ENCODE data around the gene CUL2.
A peak's percentile ranks its signal among the peaks of the same experiment; 100 is the strongest.
"Not testable (repeated sequence)": the region's sequence is repeated elsewhere in the genome, so short reads cannot be mapped to it uniquely, and the experiment has no call there.

CUL2 gene

DNA sequence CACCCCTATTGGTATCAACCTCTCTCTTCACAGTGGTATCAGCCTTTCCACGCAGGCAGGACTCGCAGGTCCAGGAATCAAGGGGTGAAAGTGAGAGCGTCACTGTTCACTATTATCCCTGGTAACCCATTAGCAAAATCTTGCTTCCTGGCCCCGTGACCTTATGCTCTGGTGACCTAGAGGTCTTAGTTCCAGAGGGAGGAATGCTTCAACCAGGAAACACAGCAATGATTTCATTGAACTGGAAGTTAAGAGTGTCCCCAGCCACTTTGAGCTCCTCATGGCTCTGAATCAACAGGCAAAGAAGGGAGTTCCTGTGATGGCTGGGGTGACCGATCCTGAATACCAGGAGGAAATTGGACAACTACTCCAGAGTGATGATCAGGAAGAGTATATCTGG lies 90.6 kb downstream of the CUL2 start:
- Histone ChIP-seq H3K4me1 (ENCODE audit: insufficient read depth, low read length) (peaks cover 13% of the 10 kb centered on the region), H3K27me3 (ENCODE audit: insufficient read depth, low read length) (no peaks in the 10 kb centered on the region), H3K27ac (ENCODE audit: low read depth, low read length) (no peak overlapping the region), H3K4me3 (ENCODE audit: low read length) (no peak overlapping the region), H3K9me3 (ENCODE audit: insufficient read depth, low read depth, low read length) (no peaks in the 10 kb centered on the region), H3K36me3 (ENCODE audit: insufficient read depth, low read length) (no peaks in the 10 kb centered on the region), H3K9ac (ENCODE audit: low read depth, low read length) (no peak overlapping the region)
- WGBS: 92% methylated on average over 5 of the region's 5 CpGs

DNA sequence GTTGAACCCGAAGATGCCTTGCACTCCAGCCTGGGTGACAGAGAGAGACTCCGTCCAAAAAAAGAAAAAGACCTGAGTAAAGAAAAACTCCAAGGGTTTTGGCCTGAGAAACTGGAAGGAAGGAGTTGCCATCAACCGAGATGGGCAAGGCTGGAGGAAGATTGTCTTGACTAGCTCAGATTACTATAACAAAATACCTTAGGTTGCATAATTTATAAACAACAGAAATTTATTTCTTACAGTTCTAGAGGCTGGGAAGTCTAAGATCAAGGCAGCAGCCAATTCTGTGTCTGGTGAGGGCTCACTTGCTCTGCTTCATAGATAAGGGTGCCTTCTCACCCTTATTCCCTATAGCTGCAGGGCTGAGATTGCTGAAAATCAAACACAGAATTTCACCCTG lies 91.2 kb downstream of the CUL2 start:
- H3K27ac ChIP-seq (ENCODE audit: low read depth, low read length): no peak overlapping the region
- H3K36me3 ChIP-seq (ENCODE audit: insufficient read depth, low read length): no peaks in the 10 kb centered on the region
- H3K4me1 ChIP-seq (ENCODE audit: insufficient read depth, low read length): peaks cover 19% of the 10 kb centered on the region
- H3K27me3 ChIP-seq (ENCODE audit: insufficient read depth, low read length): no peaks in the 10 kb centered on the region
- H3K9me3 ChIP-seq (ENCODE audit: insufficient read depth, low read depth, low read length): no peaks in the 10 kb centered on the region
- WGBS: over 99% methylated on average over 3 of the region's 3 CpGs
- no peak overlapping the region for H3K4me3 ChIP-seq (ENCODE audit: low read length)
- H3K9ac ChIP-seq (ENCODE audit: low read depth, low read length): no peak overlapping the region

DNA sequence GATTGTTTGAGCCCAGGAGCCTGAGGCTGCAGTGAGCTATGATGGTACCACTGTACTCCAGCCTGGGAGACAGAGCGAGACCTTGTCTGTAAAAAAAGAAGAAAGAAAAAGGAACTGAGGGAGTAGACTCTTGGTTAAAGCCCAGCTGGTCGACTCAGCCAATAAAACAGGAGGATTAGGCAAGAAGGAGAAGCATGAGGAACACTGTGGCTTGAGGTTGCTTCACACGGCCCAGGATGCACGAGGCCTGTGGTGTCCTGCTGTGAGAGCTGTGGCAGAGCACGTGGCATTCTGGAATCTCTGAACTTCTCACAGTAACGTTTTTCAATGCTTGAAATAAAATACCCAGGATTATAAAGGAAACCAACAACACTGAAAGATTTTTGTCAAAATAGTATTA lies 93.3 kb downstream of the CUL2 start:
- H3K4me1 ChIP-seq (ENCODE audit: insufficient read depth, low read length): peaks cover 17% of the 10 kb centered on the region; the same call in 1 of the 2 replicates
- H3K9ac ChIP-seq (ENCODE audit: low read depth, low read length): no peak overlapping the region
- H3K36me3 ChIP-seq (ENCODE audit: insufficient read depth, low read length): no peaks in the 10 kb centered on the region
- H3K27ac ChIP-seq (ENCODE audit: low read depth, low read length): no peak overlapping the region
- WGBS: 86% methylated on average over 6 of the region's 6 CpGs
- no peaks in the 10 kb centered on the region for H3K27me3 ChIP-seq (ENCODE audit: insufficient read depth, low read length)
- no peak overlapping the region for H3K4me3 ChIP-seq (ENCODE audit: low read length)
- no peaks in the 10 kb centered on the region for H3K9me3 ChIP-seq (ENCODE audit: insufficient read depth, low read depth, low read length)

DNA sequence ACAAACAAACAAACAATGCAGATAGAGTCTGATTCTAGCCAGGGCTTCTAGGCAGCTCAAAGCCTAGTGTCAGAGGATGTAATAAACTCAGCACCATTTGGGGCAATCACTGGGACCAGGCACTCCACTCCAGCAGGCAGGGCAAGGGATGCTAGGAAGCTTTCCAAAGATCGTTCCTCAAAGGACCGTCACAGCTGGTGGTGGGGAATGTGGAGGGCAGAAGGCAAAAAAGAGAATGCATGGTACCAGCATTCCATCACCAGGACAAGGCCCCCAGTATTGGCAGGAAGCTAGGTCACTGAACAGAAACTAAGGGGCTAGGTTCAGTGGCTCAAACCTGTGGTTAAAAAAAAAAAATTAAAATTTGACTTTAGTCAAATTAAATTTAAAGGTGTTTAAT lies 94.2 kb downstream of the CUL2 start:
- Histone ChIP-seq H3K9me3 (ENCODE audit: insufficient read depth, low read depth, low read length) (no peaks in the 10 kb centered on the region), H3K27ac (ENCODE audit: low read depth, low read length) (no peak overlapping the region)

DNA sequence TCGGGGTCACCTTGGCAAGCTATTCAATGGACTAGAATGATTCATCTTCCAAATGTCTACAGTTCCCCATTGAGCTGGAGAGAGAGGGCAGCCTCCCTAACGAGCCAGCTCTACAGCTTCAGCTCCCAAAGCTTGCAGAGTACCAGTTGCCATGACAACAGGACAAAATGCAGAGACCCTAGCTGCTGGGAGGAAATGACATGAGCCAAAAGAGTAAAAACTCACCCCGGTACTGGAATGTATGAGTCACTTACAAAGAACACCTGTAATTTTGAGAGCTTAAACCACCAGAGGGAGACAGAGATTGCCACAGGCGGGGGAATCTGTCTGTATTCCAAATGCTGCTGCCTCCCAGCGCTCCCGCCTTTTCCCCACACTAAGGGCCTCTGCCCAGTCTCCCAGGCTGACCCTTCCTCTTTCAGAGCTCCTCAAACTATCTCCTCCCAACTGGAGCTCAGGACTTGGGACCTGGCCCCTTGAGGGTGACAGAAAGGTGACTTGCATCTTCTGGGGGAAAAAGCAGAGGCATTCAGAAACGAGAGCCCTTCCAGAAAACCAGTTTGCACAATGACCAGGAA lies 95.5 kb downstream of the CUL2 start:
- Histone ChIP-seq H3K27me3 (ENCODE audit: insufficient read depth, low read length) (no peaks in the 10 kb centered on the region), H3K4me1 (ENCODE audit: insufficient read depth, low read length) (peaks cover 17% of the 10 kb centered on the region; the same call in 1 of the 2 replicates), H3K36me3 (ENCODE audit: insufficient read depth, low read length) (no peaks in the 10 kb centered on the region), H3K27ac (ENCODE audit: low read depth, low read length) (no peak overlapping the region), H3K9ac (ENCODE audit: low read depth, low read length) (no peak overlapping the region), H3K9me3 (ENCODE audit: insufficient read depth, low read depth, low read length) (no peaks in the 10 kb centered on the region), H3K4me3 (ENCODE audit: low read length) (no peak overlapping the region)
- WGBS: 26% methylated on average over 7 of the region's 7 CpGs

More for the DNA sequence above, 94.2 kb downstream of the CUL2 start:
- H3K4me1 ChIP-seq (ENCODE audit: insufficient read depth, low read length): peaks cover 17% of the 10 kb centered on the region; the same call in 1 of the 2 replicates
- H3K27me3 ChIP-seq (ENCODE audit: insufficient read depth, low read length): no peaks in the 10 kb centered on the region
- no peak overlapping the region for H3K9ac ChIP-seq (ENCODE audit: low read depth, low read length)
- H3K36me3 ChIP-seq (ENCODE audit: insufficient read depth, low read length): no peaks in the 10 kb centered on the region
- 49% methylated on average over 2 of the region's 2 CpGs for WGBS
- H3K4me3 ChIP-seq (ENCODE audit: low read length): no peak overlapping the region

DNA sequence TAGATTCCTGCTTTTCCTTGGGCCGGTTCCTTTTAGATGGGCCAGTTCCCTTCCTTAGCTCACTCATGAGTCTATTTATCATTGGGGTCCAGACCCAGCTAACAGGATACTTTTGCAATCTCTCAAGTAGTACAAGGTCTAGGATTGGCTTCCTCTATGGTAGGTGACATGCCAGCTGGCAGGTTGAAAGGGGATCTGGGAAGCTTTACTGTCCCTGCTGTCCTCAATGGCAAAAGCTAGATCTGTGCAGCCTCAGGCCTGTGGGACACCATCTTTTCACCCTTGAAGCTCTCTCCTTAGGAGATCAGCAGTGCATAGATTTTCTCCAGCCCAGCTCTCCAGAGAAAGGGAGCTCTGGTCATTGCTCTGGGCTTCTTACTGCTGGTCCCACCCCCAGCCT lies 96.4 kb downstream of the CUL2 start:
- H3K9ac ChIP-seq (ENCODE audit: low read depth, low read length): no peak overlapping the region
- peaks cover 17% of the 10 kb centered on the region; the same call in 1 of the 2 replicates for H3K4me1 ChIP-seq (ENCODE audit: insufficient read depth, low read length)
- H3K27me3 ChIP-seq (ENCODE audit: insufficient read depth, low read length): no peaks in the 10 kb centered on the region
- H3K4me3 ChIP-seq (ENCODE audit: low read length): no peak overlapping the region
- H3K36me3 ChIP-seq (ENCODE audit: insufficient read depth, low read length): no peaks in the 10 kb centered on the region
- H3K27ac ChIP-seq (ENCODE audit: low read depth, low read length): peak overlapping the region; percentile 12; the same call in 1 of the 2 replicates
- H3K9me3 ChIP-seq (ENCODE audit: insufficient read depth, low read depth, low read length): no peaks in the 10 kb centered on the region
- 93% methylated on average over 1 of the region's 1 CpG for WGBS

DNA sequence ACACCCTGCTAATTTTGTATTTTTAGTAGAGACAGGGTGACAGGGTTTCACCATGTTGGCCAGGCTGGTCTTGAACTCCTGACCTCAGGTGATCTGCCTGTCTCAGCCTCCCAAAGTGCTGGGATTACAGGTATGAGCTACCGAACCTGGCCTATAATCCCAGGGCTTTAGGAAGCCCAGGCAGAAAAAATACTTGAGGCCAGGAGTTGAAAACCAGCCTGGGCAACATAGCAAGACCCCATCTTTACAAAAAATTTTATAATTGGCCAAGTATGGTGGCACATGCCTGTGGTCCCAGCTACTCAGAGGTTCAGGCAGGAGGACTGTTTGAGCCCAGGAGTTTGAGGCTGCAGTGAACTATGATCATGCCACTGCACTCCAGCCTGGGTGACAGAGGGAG lies 99.0 kb downstream of the CUL2 start:
- H3K36me3 ChIP-seq (ENCODE audit: insufficient read depth, low read length): not testable (repeated sequence)
- 89% methylated on average over 1 of the region's 1 CpG for WGBS

DNA sequence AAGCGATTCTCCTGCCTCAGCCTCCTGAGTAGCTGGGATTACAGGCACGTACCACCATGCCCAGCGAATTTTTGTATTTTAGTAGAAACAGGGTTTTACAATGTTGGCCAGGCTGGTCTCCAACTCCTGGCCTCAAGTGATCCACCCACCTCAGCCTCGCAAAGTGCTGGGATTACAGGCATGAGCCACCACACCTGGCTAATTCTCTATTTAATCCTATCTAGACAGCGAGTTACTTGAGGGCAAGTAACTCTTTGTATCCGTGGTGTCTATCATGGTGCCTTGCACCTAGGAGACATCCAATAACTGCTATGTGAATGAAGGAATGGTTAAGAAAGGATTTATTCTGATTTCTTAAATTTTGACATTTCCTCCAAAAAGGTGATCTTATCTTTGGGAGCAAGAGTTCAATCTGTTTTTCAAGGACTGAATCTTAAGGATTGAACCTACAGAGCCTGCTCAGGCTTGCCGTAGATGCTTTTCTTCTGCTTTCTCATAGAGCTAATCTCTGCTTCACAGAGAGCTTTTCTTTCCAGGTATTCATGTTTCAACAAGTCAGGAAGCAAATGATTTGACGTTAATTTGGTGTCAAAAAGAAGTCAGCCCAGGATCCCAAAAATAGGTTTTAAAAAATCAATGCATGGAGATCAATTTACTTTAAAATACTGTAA lies 101.6 kb downstream of the CUL2 start:
- Histone ChIP-seq H3K36me3 (ENCODE audit: insufficient read depth, low read length) (no peaks in the 10 kb centered on the region), H3K9me3 (ENCODE audit: insufficient read depth, low read depth, low read length) (peaks cover 4% of the 10 kb centered on the region; the same call in 1 of the 2 replicates), H3K27me3 (ENCODE audit: insufficient read depth, low read length) (no peaks in the 10 kb centered on the region), H3K4me1 (ENCODE audit: insufficient read depth, low read length) (no peaks in the 10 kb centered on the region), H3K4me3 (ENCODE audit: low read length) (no peak overlapping the region), H3K9ac (ENCODE audit: low read depth, low read length) (no peak overlapping the region), H3K27ac (ENCODE audit: low read depth, low read length) (no peak overlapping the region)
- 93% methylated on average over 8 of the region's 8 CpGs for WGBS

More for the DNA sequence above, 99.0 kb downstream of the CUL2 start:
- H3K27ac ChIP-seq (ENCODE audit: low read depth, low read length); H3K4me3 ChIP-seq (ENCODE audit: low read length); H3K9me3 ChIP-seq (ENCODE audit: insufficient read depth, low read depth, low read length); H3K27me3 ChIP-seq (ENCODE audit: insufficient read depth, low read length); H3K9ac ChIP-seq (ENCODE audit: low read depth, low read length): not testable (repeated sequence)
- peaks cover 15% of the 10 kb centered on the region; the same call in 1 of the 2 replicates for H3K4me1 ChIP-seq (ENCODE audit: insufficient read depth, low read length)

DNA sequence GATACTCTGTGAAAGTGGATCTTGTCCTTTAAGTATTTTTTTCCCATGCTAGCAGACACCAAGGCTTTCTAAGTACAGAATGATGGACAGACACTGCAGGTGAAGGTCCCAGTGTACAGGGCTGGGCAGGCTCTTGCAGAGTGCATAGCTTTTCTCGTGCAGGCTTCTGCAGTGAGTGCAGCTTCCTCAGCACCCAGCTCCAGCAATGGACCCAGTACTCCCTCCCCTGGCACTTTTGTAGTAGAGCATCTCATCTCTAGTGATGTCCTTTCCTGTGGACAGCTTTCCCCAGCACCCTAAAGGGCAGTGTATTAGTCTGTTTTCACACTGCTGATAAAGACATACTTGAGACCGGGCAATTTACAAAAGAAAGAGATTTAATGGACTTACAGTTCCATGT lies 104.3 kb downstream of the CUL2 start:
- H3K27me3 ChIP-seq (ENCODE audit: insufficient read depth, low read length): no peaks in the 10 kb centered on the region
- no peak overlapping the region for H3K4me3 ChIP-seq (ENCODE audit: low read length)
- WGBS: 56% methylated on average over 2 of the region's 2 CpGs
- H3K4me1 ChIP-seq (ENCODE audit: insufficient read depth, low read length): no peaks in the 10 kb centered on the region
- no peaks in the 10 kb centered on the region for H3K36me3 ChIP-seq (ENCODE audit: insufficient read depth, low read length)
- H3K9ac ChIP-seq (ENCODE audit: low read depth, low read length): no peak overlapping the region
- H3K27ac ChIP-seq (ENCODE audit: low read depth, low read length): no peak overlapping the region
- peaks cover 4% of the 10 kb centered on the region; the same call in 1 of the 2 replicates for H3K9me3 ChIP-seq (ENCODE audit: insufficient read depth, low read depth, low read length)

DNA sequence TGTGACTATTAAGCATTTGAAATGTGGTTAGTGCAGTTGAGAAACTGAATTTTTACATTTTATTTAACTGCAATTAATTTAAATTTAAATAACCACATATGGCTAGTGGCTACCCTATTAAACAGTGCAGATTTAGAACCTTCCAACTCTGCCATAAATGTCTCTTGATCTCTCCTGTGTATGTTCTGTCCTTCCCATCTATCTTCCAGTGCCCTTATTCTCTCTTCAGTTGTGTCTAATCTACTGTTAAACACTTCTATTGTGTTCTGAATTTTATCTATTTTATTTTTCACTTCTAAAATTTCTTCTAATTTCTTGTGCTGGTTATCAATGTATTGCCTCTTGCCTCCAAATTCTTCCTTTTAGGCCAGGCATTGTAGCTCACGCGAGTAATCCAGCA lies 105.0 kb downstream of the CUL2 start:
- Histone ChIP-seq H3K27ac (ENCODE audit: low read depth, low read length) (no peak overlapping the region), H3K4me1 (ENCODE audit: insufficient read depth, low read length) (no peaks in the 10 kb centered on the region), H3K4me3 (ENCODE audit: low read length) (no peak overlapping the region), H3K9me3 (ENCODE audit: insufficient read depth, low read depth, low read length) (peaks cover 4% of the 10 kb centered on the region; the same call in 1 of the 2 replicates), H3K36me3 (ENCODE audit: insufficient read depth, low read length) (no peaks in the 10 kb centered on the region), H3K9ac (ENCODE audit: low read depth, low read length) (no peak overlapping the region), H3K27me3 (ENCODE audit: insufficient read depth, low read length) (no peaks in the 10 kb centered on the region)
- 98% methylated on average over 2 of the region's 2 CpGs for WGBS

DNA sequence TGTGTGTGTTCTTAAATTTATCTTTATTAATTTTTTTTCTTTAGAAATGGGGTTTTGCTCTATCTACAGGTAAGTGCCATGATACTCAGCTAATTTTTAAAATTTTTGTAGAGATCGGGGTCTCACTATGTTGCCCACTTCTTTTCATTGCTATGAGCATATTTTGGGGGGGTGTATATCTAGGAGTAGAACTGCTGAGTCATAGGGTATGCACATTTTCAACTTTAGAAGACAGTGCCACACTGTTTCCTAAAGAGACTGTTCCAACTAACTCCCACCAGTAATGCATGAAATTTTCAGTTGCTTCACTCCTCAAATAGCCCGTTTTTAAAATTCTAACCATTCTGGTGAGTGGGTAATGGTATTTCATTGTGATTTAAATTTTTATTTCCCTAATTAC lies 108.3 kb downstream of the CUL2 start:
- Histone ChIP-seq H3K27ac (ENCODE audit: low read depth, low read length) (no peak overlapping the region), H3K4me3 (ENCODE audit: low read length) (no peak overlapping the region), H3K9me3 (ENCODE audit: insufficient read depth, low read depth, low read length) (peaks cover 4% of the 10 kb centered on the region; the same call in 1 of the 2 replicates), H3K36me3 (ENCODE audit: insufficient read depth, low read length) (no peaks in the 10 kb centered on the region), H3K9ac (ENCODE audit: low read depth, low read length) (no peak overlapping the region), H3K4me1 (ENCODE audit: insufficient read depth, low read length) (no peaks in the 10 kb centered on the region), H3K27me3 (ENCODE audit: insufficient read depth, low read length) (no peaks in the 10 kb centered on the region)
- 84% methylated on average over 1 of the region's 2 CpGs for WGBS
